K562 (cell line): ENCODE results near the gene PRDX6. TPM values are rescaled to one million over a fixed set of nuclear protein-coding genes. Genes with fewer than 3 reads are reported as not detected.
A peak's percentile ranks its signal among the peaks of the same experiment; 100 is the strongest.

Source experiments
- CEBPB ChIP-seq: fragments of 450-650 bp; IDR thresholded peaks from 2 replicates; pipeline ENCODE4 v1.6.1; 2016; ENCODE audit warnings: missing genetic modification characterization, missing compliant biosample characterization
- DEAF1 ChIP-seq: fragments of 450-650 bp; formaldehyde crosslinking; IDR thresholded peaks from 2 replicates; pipeline ENCODE4 v1.4.0; 2020; ENCODE audit warnings: mild to moderate bottlenecking, moderate library complexity
- ESRRA ChIP-seq: fragments of 450-650 bp; IDR thresholded peaks from 2 replicates; pipeline ENCODE4 v1.6.1; 2014; ENCODE audit warnings: low read depth, mild to moderate bottlenecking, moderate library complexity, borderline replicate concordance
- HCFC1 ChIP-seq: IDR thresholded peaks from 2 replicates; pipeline ENCODE4 v1.6.1; 2012; ENCODE audit warnings: low read depth, low read length, improper control_type of control experiment
- MTA3 ChIP-seq: fragments of 450-650 bp; formaldehyde crosslinking; IDR thresholded peaks from 2 replicates; pipeline ENCODE4 v1.6.1; 2017; ENCODE audit warnings: mild to moderate bottlenecking, borderline replicate concordance
- MXI1 ChIP-seq: IDR thresholded peaks from 2 replicates; pipeline ENCODE4 v1.6.1; 2011; ENCODE audit warnings: low read depth, mild to moderate bottlenecking, improper control_type of control experiment, low read length
- PHF8 ChIP-seq: fragments of 200-600 bp; sonication (generic); IDR thresholded peaks from 2 replicates; pipeline ENCODE4 v1.6.1; 2012; ENCODE audit warnings: mixed run types, mild to moderate bottlenecking, inconsistent platforms, low read length, moderate library complexity, borderline replicate concordance
- SPI1 ChIP-seq: IDR thresholded peaks from 2 replicates; pipeline ENCODE4 v1.6.1; 2011; ENCODE audit warnings: low read depth, low read length, control low read depth, borderline replicate concordance
- USF1 ChIP-seq: sonication (generic); formaldehyde crosslinking; IDR thresholded peaks from 2 replicates; pipeline ENCODE4 v1.9.0; 2022; ENCODE audit warnings: mild to moderate bottlenecking, missing genetic modification reagents
- ZNF395 ChIP-seq: fragments of 200-800 bp; sonication (Bioruptor generic); IDR thresholded peaks from 2 replicates; pipeline ENCODE4 v1.6.1; 2017; ENCODE audit warnings: missing genetic modification characterization, missing compliant biosample characterization
- ZNF507 ChIP-seq: conservative IDR thresholded peaks from 2 replicates; pipeline ENCODE4 v1.6.1; 2017; ENCODE audit warnings: missing genetic modification characterization, missing compliant biosample characterization
- ZNF583 ChIP-seq: fragments of 250-450 bp; sonication (Bioruptor Pico); IDR thresholded peaks from 2 replicates; pipeline ENCODE4 v1.4.0; 2020
- ZNF589 ChIP-seq: fragments of 200-800 bp; sonication (Bioruptor generic); IDR thresholded peaks from 2 replicates; pipeline ENCODE4 v1.6.1; 2016; ENCODE audit warnings: low read depth, missing genetic modification characterization, missing compliant biosample characterization
- ZNF77 ChIP-seq: fragments of 250-450 bp; sonication (Bioruptor Pico); IDR thresholded peaks from 2 replicates; pipeline ENCODE4 v1.5.0; 2020
- polyA plus RNA-seq, 8 experiments: library from polyadenylated mRNA; depleted of rRNA in 4 of 8; stranded (reverse) in 5 of 8; unstranded in 3 of 8; fragments of >200 nt; fragmentation: Nextera tagmentation in 2 of 8; fragmentation: Illumina TruSeq in 1 of 8; extraction: Ambion mirVana in 2 of 8; extraction: Trizol in 1 of 8; gene quantifications; 2 replicates each; pipeline versions ENCODE4 v1.2.1 to v1.2.3, GENCODE V29; 2011 to 2014; ENCODE audit warnings: inconsistent platforms in 1 of 8, missing spikeins in 1 of 8
- total RNA-seq, 7 experiments: library from RNA; depleted of rRNA in 6 of 7; stranded (reverse); fragments of >200 nt in 6 of 7; fragmentation: Illumina TruSeq in 2 of 7; extraction: Trizol in 2 of 7; gene quantifications; 2 replicates each; pipeline versions ENCODE4 v1.2.1 to v1.2.3, GENCODE V29; 2011 to 2021; ENCODE audit warnings: low replicate concordance in 1 of 7
- TF ChIP-seq, protein P1 (sequence below), 2 experiments: IDR thresholded peaks; 2 replicates each; pipeline ENCODE4 v1.6.1; 2011; ENCODE audit warnings: borderline replicate concordance in 1 of 2, control low read depth in 1 of 2, low read depth in 1 of 2, low read length in 1 of 2, mild to moderate bottlenecking in 1 of 2, mixed read lengths in 1 of 2, moderate library complexity in 1 of 2; ENCODE audit not compliant: insufficient read depth in 1 of 2, insufficient read length in 1 of 2, poor library complexity in 1 of 2, severe bottlenecking in 1 of 2; ENCODE audit errors: extremely low read depth in 1 of 2
- TF ChIP-seq, protein P2 (sequence below): fragments of 250-450 bp; sonication (Bioruptor Pico); IDR thresholded peaks from 2 replicates; pipeline ENCODE4 v1.4.0; 2020

Gene PRDX6
- total and polyA plus RNA-seq, 9 of the 15 experiments (the other 6 are each of a cell fraction or from before 2014, with no cell fraction given): 277 to 1,082 (median 610) TPM

DNA sequence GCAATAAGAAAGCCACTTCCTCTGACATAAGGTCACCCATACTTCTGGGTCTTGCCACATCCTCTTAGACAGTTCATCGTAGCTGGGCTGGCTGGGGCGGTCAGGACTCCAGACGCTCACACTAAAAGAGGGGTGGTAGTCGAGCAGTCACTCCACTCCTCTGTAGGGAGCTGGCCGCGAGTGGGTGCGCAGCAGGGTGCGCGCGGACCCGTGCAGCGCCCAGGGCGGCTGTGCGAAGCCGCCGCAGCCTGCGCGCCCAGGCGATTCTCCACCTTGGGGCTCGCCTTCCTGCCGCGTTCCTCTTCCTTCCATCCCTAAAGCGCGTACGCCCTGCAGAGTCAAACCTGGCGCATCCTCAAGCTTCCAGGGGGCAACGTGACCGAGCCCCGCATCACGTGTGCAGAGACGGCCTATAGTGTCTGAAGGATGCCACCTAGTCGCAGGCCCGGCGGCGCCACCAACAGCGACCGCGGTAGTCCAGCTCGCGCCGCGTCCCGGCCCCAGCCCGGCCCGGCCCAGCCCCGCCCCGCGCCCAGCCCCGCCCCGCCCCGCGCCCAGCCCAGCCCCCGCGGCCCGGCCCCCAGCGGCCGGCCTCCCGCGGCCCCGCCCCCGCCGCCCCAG is 360 bp upstream of the PRDX6 start (continued):
- TF ChIP-seq ZNF583: peak; percentile 45; the same call in 1 of the 2 replicates
- TF ChIP-seq, protein P1, sequence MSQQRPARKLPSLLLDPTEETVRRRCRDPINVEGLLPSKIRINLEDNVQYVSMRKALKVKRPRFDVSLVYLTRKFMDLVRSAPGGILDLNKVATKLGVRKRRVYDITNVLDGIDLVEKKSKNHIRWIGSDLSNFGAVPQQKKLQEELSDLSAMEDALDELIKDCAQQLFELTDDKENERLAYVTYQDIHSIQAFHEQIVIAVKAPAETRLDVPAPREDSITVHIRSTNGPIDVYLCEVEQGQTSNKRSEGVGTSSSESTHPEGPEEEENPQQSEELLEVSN (IDR thresholded peaks at IDR 0.05; ENCODE audit: borderline replicate concordance in 1 of 2, extremely low read depth in 1 of 2, insufficient read depth in 1 of 2, insufficient read length in 1 of 2, low read depth in 1 of 2, low read length in 1 of 2, poor library complexity in 1 of 2, severe bottlenecking in 1 of 2): peak; percentile 63 to 67
- peak; percentile 66 for TF ChIP-seq HCFC1
- TF ChIP-seq ZNF507: no peak
- TF ChIP-seq ZNF589: peak; percentile 77; the same call in 1 of the 2 replicates
- TF ChIP-seq DEAF1 (CRISPR knock-in tag): no peak; the same call in 1 of the 2 replicates
- peak; percentile 52; the same call in 1 of the 2 replicates for TF ChIP-seq ZNF395 (CRISPR knock-in tag)
- TF ChIP-seq USF1 (CRISPR knock-in tag): peak; percentile 98
- peak; percentile 73; the same call in 1 of the 2 replicates for TF ChIP-seq MTA3
- TF ChIP-seq MXI1: no peak
- TF ChIP-seq, protein P2, sequence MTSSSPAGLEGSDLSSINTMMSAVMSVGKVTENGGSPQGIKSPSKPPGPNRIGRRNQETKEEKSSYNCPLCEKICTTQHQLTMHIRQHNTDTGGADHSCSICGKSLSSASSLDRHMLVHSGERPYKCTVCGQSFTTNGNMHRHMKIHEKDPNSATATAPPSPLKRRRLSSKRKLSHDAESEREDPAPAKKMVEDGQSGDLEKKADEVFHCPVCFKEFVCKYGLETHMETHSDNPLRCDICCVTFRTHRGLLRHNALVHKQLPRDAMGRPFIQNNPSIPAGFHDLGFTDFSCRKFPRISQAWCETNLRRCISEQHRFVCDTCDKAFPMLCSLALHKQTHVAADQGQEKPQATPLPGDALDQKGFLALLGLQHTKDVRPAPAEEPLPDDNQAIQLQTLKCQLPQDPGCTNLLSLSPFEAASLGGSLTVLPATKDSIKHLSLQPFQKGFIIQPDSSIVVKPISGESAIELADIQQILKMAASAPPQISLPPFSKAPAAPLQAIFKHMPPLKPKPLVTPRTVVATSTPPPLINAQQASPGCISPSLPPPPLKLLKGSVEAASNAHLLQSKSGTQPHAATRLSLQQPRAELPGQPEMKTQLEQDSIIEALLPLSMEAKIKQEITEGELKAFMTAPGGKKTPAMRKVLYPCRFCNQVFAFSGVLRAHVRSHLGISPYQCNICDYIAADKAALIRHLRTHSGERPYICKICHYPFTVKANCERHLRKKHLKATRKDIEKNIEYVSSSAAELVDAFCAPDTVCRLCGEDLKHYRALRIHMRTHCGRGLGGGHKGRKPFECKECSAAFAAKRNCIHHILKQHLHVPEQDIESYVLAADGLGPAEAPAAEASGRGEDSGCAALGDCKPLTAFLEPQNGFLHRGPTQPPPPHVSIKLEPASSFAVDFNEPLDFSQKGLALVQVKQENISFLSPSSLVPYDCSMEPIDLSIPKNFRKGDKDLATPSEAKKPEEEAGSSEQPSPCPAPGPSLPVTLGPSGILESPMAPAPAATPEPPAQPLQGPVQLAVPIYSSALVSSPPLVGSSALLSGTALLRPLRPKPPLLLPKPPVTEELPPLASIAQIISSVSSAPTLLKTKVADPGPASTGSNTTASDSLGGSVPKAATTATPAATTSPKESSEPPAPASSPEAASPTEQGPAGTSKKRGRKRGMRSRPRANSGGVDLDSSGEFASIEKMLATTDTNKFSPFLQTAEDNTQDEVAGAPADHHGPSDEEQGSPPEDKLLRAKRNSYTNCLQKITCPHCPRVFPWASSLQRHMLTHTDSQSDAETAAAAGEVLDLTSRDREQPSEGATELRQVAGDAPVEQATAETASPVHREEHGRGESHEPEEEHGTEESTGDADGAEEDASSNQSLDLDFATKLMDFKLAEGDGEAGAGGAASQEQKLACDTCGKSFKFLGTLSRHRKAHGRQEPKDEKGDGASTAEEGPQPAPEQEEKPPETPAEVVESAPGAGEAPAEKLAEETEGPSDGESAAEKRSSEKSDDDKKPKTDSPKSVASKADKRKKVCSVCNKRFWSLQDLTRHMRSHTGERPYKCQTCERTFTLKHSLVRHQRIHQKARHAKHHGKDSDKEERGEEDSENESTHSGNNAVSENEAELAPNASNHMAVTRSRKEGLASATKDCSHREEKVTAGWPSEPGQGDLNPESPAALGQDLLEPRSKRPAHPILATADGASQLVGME (CRISPR knock-in tag): peak; percentile 72; the same call in 1 of the 2 replicates
- TF ChIP-seq PHF8: peak; percentile 68; the same call in 1 of the 2 replicates
- TF ChIP-seq ZNF77: no peak
- TF ChIP-seq CEBPB: peak; percentile 82
- TF ChIP-seq SPI1: peak; percentile 70
- peak; percentile 53; the same call in 1 of the 2 replicates for TF ChIP-seq ESRRA
